Measurements from ENCODE around the gene BTBD19.
"Not testable (repeated sequence)": the region's sequence is repeated elsewhere in the genome, so short reads cannot be mapped to it uniquely, and the experiment has no call there.

Gene BTBD19

DNA sequence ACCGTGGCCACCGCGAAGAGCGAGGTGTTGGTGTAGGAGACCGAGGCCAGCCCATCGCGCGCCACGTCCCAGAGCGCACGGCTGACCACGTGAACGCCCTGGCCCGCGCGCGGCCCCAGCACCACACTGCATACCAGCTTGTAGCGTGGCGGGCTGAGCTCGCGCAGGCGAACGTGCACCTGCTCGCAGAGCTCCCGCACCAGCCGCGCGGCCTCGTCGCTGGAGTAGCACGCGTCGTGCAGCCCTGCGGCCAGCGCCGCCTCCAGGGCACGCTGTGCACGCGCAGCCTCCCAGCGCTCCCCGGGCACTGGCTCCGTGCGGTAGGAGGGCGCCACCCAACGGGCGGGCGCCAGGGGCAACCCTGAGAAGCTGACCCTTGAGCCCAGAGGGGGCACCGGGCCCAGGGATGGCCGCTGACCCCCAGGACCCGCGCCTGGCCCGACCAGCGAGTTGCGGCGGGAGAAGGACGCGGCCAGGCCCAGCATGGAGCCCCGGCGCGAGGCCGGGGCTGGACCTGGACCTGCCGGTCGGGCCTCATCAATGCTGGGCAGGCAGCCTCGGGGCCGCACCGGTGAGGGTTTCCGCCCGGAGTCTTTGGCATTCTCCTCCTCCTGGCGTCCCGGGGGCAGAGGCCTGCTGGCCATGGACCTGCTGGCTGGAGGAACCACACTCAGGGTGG, 2.2 kb upstream of the BTBD19 start:
- Histone ChIP-seq H3K9me3 (ENCODE audit: control insufficient read depth, insufficient read depth, low read length) (no peaks in the 10 kb centered on the region), H3K4me3 (ENCODE audit: low read depth, low read length) (no peak overlapping the region), H3K27me3 (ENCODE audit: control insufficient read depth, insufficient read depth, low read length) (no peaks in the 10 kb centered on the region), H3K36me3 (ENCODE audit: control insufficient read depth, insufficient read depth, low read length) (peaks cover 39% of the 10 kb centered on the region), H3K9ac (ENCODE audit: low read depth, low read length) (no peak overlapping the region), H3K4me1 (ENCODE audit: control insufficient read depth, insufficient read depth, low read length) (peaks cover 21% of the 10 kb centered on the region)

DNA sequence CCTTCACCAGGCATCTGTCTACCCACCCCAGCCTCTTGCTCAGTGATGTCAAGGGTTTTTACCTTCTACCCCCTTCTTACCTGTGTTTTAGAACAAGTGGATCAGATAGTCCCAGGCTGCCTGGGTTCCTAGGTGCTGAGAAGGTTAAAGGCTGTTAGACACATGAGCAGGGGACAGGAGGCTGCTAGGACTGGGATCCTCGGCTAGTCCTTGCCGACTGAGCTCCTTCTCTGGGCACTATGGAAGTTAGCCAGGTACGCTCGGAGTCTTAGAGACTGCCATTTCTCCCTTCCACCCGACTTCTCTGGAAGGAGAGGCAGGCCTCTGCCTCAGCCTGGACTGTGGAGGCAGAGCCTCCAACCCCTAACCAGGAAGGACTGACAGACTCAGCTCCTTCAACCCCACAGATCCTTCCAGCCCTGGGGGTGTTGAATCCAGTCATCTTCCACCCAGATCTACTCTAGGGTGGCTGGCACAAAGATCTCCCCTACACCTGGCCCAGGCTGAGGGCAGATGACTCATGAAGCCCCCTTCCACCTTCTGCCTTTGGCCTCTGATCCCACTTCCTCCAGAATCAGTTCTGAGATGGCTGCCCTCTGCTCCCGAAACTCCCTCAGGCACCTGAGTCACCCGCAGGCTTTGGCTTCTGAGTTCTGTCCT, 1.5 kb upstream of the BTBD19 start, which contains the start of gene DYNLT4:
TSS of gene DYNLT4 (minus strand) at position 648 of the 660 bp plus-strand sequence. CDS start 683 bp downstream, outside the sequence.
- H3K36me3 ChIP-seq (ENCODE audit: control insufficient read depth, insufficient read depth, low read length): peaks cover 39% of the 10 kb centered on the region
- no peaks in the 10 kb centered on the region for H3K9me3 ChIP-seq (ENCODE audit: control insufficient read depth, insufficient read depth, low read length)
- peak within 1 kb of the TSS; percentile 0 for H3K4me3 ChIP-seq (ENCODE audit: low read depth, low read length)
- H3K9ac ChIP-seq (ENCODE audit: low read depth, low read length): peak within 1 kb of the TSS; percentile 60
- peaks cover 21% of the 10 kb centered on the region for H3K4me1 ChIP-seq (ENCODE audit: control insufficient read depth, insufficient read depth, low read length)
- H3K27me3 ChIP-seq (ENCODE audit: control insufficient read depth, insufficient read depth, low read length): no peaks in the 10 kb centered on the region

DNA sequence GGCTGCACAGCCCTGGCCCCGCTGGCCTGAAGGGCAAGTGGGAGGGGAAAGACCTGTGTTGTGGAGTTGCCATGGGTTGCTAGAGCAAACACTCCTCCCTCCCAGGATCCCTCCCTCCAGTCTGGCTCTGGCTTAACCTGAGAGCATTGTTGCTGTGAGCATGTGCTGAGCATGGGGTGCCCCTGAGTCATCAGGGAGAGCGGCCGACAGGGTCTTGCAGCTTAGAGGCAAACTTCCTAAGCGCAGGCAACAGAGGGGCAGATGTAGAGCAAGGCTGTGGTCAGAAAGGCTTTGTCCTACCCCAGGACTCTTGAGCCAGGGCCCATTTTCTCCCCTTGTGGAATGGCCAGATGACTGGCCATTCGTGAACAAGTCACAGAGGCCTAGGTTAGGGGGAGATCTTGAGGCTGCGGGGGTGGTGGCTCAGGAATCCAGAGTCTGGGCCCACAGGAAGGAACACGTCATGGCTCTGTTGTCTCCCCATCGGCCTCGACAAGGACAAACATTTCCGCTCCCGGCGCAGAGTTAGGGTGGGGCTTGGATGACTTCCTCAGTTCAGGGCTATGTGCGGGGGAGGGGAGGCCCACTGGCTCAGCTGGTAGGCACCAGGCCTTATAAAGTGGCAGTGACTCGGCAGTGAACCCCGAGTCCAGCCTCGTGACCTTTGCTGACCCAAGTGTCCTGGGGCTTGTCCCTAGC, 810 bp upstream of the BTBD19 start:
- Histone ChIP-seq H3K4me3 (ENCODE audit: low read depth, low read length) (peak overlapping the region; percentile 0), H3K9me3 (ENCODE audit: control insufficient read depth, insufficient read depth, low read length) (no peaks in the 10 kb centered on the region), H3K36me3 (ENCODE audit: control insufficient read depth, insufficient read depth, low read length) (peaks cover 39% of the 10 kb centered on the region), H3K9ac (ENCODE audit: low read depth, low read length) (peak overlapping the region; percentile 60), H3K4me1 (ENCODE audit: control insufficient read depth, insufficient read depth, low read length) (peaks cover 21% of the 10 kb centered on the region), H3K27me3 (ENCODE audit: control insufficient read depth, insufficient read depth, low read length) (no peaks in the 10 kb centered on the region)

DNA sequence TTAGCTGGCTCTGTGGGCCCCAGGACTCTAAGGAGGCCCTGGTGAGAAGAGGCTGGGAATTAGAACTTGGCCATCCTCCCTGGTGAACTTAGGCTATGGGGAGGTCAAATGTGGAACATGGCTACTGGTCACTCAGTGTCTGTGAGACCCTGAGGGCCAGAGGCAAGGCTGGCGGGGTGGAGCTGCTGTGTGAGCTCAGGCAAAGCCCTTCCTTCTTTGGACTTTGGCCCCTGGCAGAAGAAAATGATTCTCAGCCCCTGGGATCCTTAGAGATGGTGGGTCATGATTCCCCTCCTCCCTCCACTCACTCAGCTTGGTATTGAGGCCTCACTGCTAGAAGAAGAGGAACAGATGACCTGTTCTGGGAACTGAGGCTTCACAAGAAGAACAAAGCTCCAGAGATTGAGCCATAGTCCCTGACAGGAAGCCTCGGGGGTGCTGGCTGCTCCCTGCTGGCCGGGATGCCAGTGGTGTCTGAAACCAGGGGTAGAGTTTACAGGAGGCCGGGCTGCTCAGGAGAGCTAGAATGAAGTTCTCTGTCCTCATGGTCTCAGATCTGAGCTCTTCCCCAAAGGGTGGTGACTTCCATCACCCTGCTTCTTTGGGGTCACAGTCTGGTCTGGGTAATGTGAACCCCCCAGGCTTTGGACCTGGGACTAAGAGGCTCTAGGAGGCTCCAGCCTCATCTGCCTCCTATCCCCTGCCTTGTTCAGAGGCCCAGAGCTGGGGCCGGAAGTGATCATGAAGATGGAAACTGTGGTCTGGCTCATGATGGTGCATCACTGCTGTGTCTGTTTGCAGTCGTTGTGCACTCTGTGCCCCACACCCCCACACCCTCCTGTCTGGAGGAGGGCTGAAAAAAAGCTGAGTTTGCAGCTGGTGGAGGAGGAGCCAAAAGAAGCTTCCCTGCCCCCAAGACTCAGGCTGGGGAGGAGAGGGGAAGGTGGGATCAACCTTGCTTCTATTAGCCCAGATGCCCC, 905 bp downstream of the BTBD19 start:
- Histone ChIP-seq H3K4me3 (ENCODE audit: low read depth, low read length) (peak overlapping the region; percentile 3), H3K9me3 (ENCODE audit: control insufficient read depth, insufficient read depth, low read length) (no peaks in the 10 kb centered on the region), H3K4me1 (ENCODE audit: control insufficient read depth, insufficient read depth, low read length) (peaks cover 21% of the 10 kb centered on the region), H3K36me3 (ENCODE audit: control insufficient read depth, insufficient read depth, low read length) (peaks cover 22% of the 10 kb centered on the region), H3K27me3 (ENCODE audit: control insufficient read depth, insufficient read depth, low read length) (no peaks in the 10 kb centered on the region), H3K9ac (ENCODE audit: low read depth, low read length) (peak overlapping the region; percentile 32)

GRCh38 chr1:44810101-44810761, 1.9 kb downstream of the BTBD19 start:
- Histone ChIP-seq H3K9ac (ENCODE audit: low read depth, low read length) (no peak overlapping the region), H3K36me3 (ENCODE audit: control insufficient read depth, insufficient read depth, low read length) (peaks cover 16% of the 10 kb centered on the region), H3K27me3 (ENCODE audit: control insufficient read depth, insufficient read depth, low read length) (no peaks in the 10 kb centered on the region), H3K9me3 (ENCODE audit: control insufficient read depth, insufficient read depth, low read length) (no peaks in the 10 kb centered on the region), H3K4me1 (ENCODE audit: control insufficient read depth, insufficient read depth, low read length) (peaks cover 21% of the 10 kb centered on the region), H3K4me3 (ENCODE audit: low read depth, low read length) (no peak overlapping the region)

GRCh38 chr1:44810762-44811105, 2.4 kb downstream of the BTBD19 start:
- H3K4me1 ChIP-seq (ENCODE audit: control insufficient read depth, insufficient read depth, low read length): peaks cover 21% of the 10 kb centered on the region
- not testable (repeated sequence) for H3K9ac ChIP-seq (ENCODE audit: low read depth, low read length); H3K4me3 ChIP-seq (ENCODE audit: low read depth, low read length); H3K9me3 ChIP-seq (ENCODE audit: control insufficient read depth, insufficient read depth, low read length); H3K27me3 ChIP-seq (ENCODE audit: control insufficient read depth, insufficient read depth, low read length)
- H3K36me3 ChIP-seq (ENCODE audit: control insufficient read depth, insufficient read depth, low read length): peaks cover 10% of the 10 kb centered on the region

- Histone ChIP-seq H3K36me3 (ENCODE audit: control insufficient read depth, insufficient read depth, low read length) (peaks cover 6% of the 10 kb centered on the region), H3K9me3 (ENCODE audit: control insufficient read depth, insufficient read depth, low read length) (no peaks in the 10 kb centered on the region), H3K27me3 (ENCODE audit: control insufficient read depth, insufficient read depth, low read length) (no peaks in the 10 kb centered on the region), H3K9ac (ENCODE audit: low read depth, low read length) (no peak overlapping the region), H3K4me3 (ENCODE audit: low read depth, low read length) (no peak overlapping the region), H3K4me1 (ENCODE audit: control insufficient read depth, insufficient read depth, low read length) (peaks cover 21% of the 10 kb centered on the region)
Observed at GRCh38 chr1:44811234-44811633, 2.9 kb downstream of the BTBD19 start.

DNA sequence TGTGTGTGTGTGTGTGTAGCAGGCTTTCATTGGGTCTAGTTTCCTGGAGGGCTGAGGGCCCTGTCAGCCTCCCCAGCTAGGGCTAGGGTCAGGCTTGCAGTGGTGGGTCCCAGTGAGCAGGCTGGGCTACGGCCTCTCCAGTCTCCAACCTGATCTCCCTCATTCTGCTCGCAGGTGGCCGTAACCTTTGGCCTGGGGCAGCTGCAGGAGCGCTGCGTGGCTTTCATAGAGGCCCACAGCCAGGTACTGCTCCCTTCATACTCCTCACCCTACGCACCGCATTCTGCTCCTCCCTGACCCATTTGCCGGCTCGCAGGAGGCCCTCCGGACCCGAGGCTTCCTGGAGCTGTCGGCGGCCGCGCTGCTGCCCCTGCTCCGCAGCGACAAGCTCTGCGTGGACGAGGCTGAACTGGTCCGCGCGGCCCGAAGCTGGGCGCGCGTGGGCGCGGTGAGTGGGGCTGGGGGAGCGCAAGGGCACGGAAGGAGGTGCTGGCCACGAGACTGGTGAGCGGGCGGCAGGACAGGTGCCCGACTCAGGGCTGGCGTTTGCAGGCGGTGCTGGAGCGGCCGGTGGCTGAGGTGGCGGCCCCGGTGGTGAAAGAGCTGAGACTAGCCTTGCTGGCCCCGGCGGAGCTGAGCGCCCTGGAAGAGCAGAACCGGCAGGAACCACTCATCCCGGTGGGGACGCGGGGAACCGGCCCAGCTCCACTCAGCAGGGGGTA, 4.7 kb downstream of the BTBD19 start:
- H3K9ac ChIP-seq (ENCODE audit: low read depth, low read length): peak overlapping the region; percentile 54
- H3K4me1 ChIP-seq (ENCODE audit: control insufficient read depth, insufficient read depth, low read length): peaks cover 11% of the 10 kb centered on the region
- H3K36me3 ChIP-seq (ENCODE audit: control insufficient read depth, insufficient read depth, low read length): no peaks in the 10 kb centered on the region
- H3K9me3 ChIP-seq (ENCODE audit: control insufficient read depth, insufficient read depth, low read length): no peaks in the 10 kb centered on the region
- no peaks in the 10 kb centered on the region for H3K27me3 ChIP-seq (ENCODE audit: control insufficient read depth, insufficient read depth, low read length)
- peak overlapping the region; percentile 59 for H3K4me3 ChIP-seq (ENCODE audit: low read depth, low read length)

DNA sequence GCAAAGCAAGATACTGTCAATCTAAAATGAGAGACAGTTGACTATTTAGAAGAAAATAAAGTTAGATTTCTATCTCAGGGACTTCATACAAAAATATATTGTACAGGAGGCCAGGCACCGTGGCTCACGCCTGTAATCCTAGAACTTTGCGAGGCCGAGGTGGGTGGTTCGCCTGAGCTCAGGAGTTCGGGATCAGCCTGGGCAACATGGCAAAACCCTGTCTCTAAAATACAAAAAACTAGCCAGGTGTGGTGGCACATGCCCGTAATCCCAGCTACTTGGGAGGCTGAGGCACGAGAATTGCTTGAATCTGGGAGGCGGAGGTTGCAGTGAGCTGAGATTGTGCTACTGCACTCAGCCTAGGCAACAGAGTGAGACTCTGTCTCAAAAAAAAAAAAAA, 7.6 kb downstream of the BTBD19 start:
- not testable (repeated sequence) for H3K4me3 ChIP-seq (ENCODE audit: low read depth, low read length); H3K4me1 ChIP-seq (ENCODE audit: control insufficient read depth, insufficient read depth, low read length); H3K9me3 ChIP-seq (ENCODE audit: control insufficient read depth, insufficient read depth, low read length); H3K27me3 ChIP-seq (ENCODE audit: control insufficient read depth, insufficient read depth, low read length); H3K9ac ChIP-seq (ENCODE audit: low read depth, low read length); H3K36me3 ChIP-seq (ENCODE audit: control insufficient read depth, insufficient read depth, low read length)

GRCh38 chr1:44817307-44817706, 9.0 kb downstream of the BTBD19 start:
- H3K9me3 ChIP-seq (ENCODE audit: control insufficient read depth, insufficient read depth, low read length): no peaks in the 10 kb centered on the region
- no peaks in the 10 kb centered on the region for H3K4me1 ChIP-seq (ENCODE audit: control insufficient read depth, insufficient read depth, low read length)
- no peak overlapping the region for H3K9ac ChIP-seq (ENCODE audit: low read depth, low read length)
- H3K27me3 ChIP-seq (ENCODE audit: control insufficient read depth, insufficient read depth, low read length): no peaks in the 10 kb centered on the region
- H3K4me3 ChIP-seq (ENCODE audit: low read depth, low read length): no peak overlapping the region
- H3K36me3 ChIP-seq (ENCODE audit: control insufficient read depth, insufficient read depth, low read length): no peaks in the 10 kb centered on the region

All from iPS-15b (cell line).